Breast epithelium (tissue), 4 donors: ENCODE data around the gene PRX. TPM values are rescaled to one million over a fixed set of nuclear protein-coding genes. Genes with fewer than 3 reads are reported as not detected.

Experiments used
- DNase-seq, 2 donors: peaks; one replicate each; pipeline ENCODE4 v3.0.0-alpha.2; 2019; ENCODE audit warnings: low spot score in 2 of 2
- H3K27ac ChIP-seq, 2 donors: fragments of 200-600 bp; sonication (generic) in 1 of 2; one replicate each; pipeline ENCODE4 v1.5.1; 2016 to 2019; ENCODE audit warnings: mild to moderate bottlenecking in 1 of 2
- H3K27me3 ChIP-seq, 2 donors: fragments of 200-600 bp; sonication (generic) in 1 of 2; one replicate each; pipeline versions ENCODE4 v1.5.1 to v1.6.0; 2017 to 2019; ENCODE audit warnings: control low read depth in 1 of 2, mild to moderate bottlenecking in 1 of 2
- H3K36me3 ChIP-seq: fragments of 200-600 bp; one replicate; pipeline ENCODE4 v1.5.1; 2019
- H3K4me1 ChIP-seq, 2 donors: fragments of 200-600 bp; sonication (generic); one replicate each; pipeline ENCODE4 v1.5.1; 2016 to 2019; ENCODE audit warnings: control low read depth in 1 of 2
- H3K4me3 ChIP-seq, 3 donors: fragments of 200-600 bp; sonication (generic); 1 replicate in 2 of 3; 2 replicates in 1 of 3; pipeline ENCODE4 v1.5.1; 2016 to 2019; ENCODE audit warnings: mild to moderate bottlenecking in 3 of 3, moderate library complexity in 2 of 3
- H3K9me3 ChIP-seq, 2 donors: fragments of 200-600 bp; sonication (generic) in 1 of 2; one replicate each; pipeline ENCODE4 v1.5.1; 2016 to 2019; ENCODE audit warnings: control low read depth in 1 of 2
- CTCF ChIP-seq, 3 donors: fragments of 450-650 bp; IDR thresholded peaks; one replicate each; pipeline ENCODE4 v1.5.1; 2016 to 2017; ENCODE audit warnings: antibody characterized with exemption in 3 of 3, mild to moderate bottlenecking in 3 of 3, moderate library complexity in 3 of 3
- POLR2A ChIP-seq: fragments of 450-650 bp; IDR thresholded peaks from one replicate; pipeline ENCODE4 v1.6.1; 2016; ENCODE audit warnings: antibody characterized with exemption, mild to moderate bottlenecking, moderate library complexity
- POLR2AphosphoS5 ChIP-seq, 3 donors: sonication (generic); formaldehyde crosslinking; IDR thresholded peaks; one replicate each; pipeline ENCODE4 v1.6.1; 2017; ENCODE audit warnings: antibody characterized with exemption in 3 of 3
- intact Hi-C: fragments of 100-400 bp; cut with DNase I; formaldehyde crosslinking; loops from one replicate; pipeline ENCODE4 v1.15.1; 2023; ENCODE audit warnings: low total_unique reads
- total RNA-seq, 3 donors: library from RNA; depleted of rRNA; stranded (reverse); fragments of >200 nt; gene quantifications; one replicate each; pipeline ENCODE4 v1.1.0, GENCODE V29; 2016

PRX gene
- total RNA-seq, 3 donors from 2014 or later = 2.7 to 9.1 (median 5.2) TPM

- Histone ChIP-seq H3K27ac (no peak overlapping the region), H3K4me3 (no peak overlapping the region), H3K27me3 (no peaks in the 10 kb centered on the region), H3K4me1 (no peaks in the 10 kb centered on the region), H3K9me3 (no peaks in the 10 kb centered on the region), H3K36me3 (no peaks in the 10 kb centered on the region)
- intact Hi-C loops = no loop called here
- TF ChIP-seq CTCF (IDR thresholded peaks at IDR 0.05) (no peak), POLR2A (no peak), POLR2AphosphoS5 (IDR thresholded peaks at IDR 0.05) (no peak)
- DNase-seq = no peak
These were observed 43.4 kb downstream of the PRX start for GRCh38 chr19:40369797-40370196.

- no peaks in the 10 kb centered on the region for H3K36me3 ChIP-seq
- intact Hi-C loops = no loop called here
These were observed 45.4 kb downstream of the PRX start for GRCh38 chr19:40367577-40368434.

GRCh38 chr19:40366697-40367561 is 46.2 kb downstream of the PRX start:
- Histone ChIP-seq H3K27me3 (no peaks in the 10 kb centered on the region), H3K9me3 (no peaks in the 10 kb centered on the region), H3K27ac (peak overlapping the region in 1 of 2 donors; percentile 7), H3K36me3 (no peaks in the 10 kb centered on the region), H3K4me3 (peak overlapping the region in 2 of 3 donors; percentile 38 to 63), H3K4me1 (no peaks in the 10 kb centered on the region)
- intact Hi-C loops = no loop called here
- DNase-seq = no peak
- no peak for TF ChIP-seq POLR2A
- TF ChIP-seq CTCF (IDR thresholded peaks at IDR 0.05) = no peak
- TF ChIP-seq POLR2AphosphoS5 (IDR thresholded peaks at IDR 0.05) = no peak

More at GRCh38 chr19:40367577-40368434, 45.4 kb downstream of the PRX start:
- TF ChIP-seq POLR2A (no peak), POLR2AphosphoS5 (IDR thresholded peaks at IDR 0.05) (no peak), CTCF (IDR thresholded peaks at IDR 0.05) (no peak)
- no peaks in the 10 kb centered on the region for H3K4me1 ChIP-seq
- no peak overlapping the region for H3K27ac ChIP-seq
- no peaks in the 10 kb centered on the region for H3K27me3 ChIP-seq
- DNase-seq = no peak
- H3K4me3 ChIP-seq = no peak overlapping the region
- H3K9me3 ChIP-seq = no peaks in the 10 kb centered on the region

GRCh38 chr19:40365613-40366401 is 47.4 kb downstream of the PRX start:
- H3K9me3 ChIP-seq = no peaks in the 10 kb centered on the region
- TF ChIP-seq POLR2AphosphoS5 (IDR thresholded peaks at IDR 0.05) = no peak
- TF ChIP-seq POLR2A = no peak
- TF ChIP-seq CTCF (IDR thresholded peaks at IDR 0.05) = no peak
- H3K4me1 ChIP-seq = no peaks in the 10 kb centered on the region
- peak in 1 of 2 donors; percentile 37 for DNase-seq
- peak overlapping the region; percentile 29 to 68 for H3K27ac ChIP-seq
- H3K4me3 ChIP-seq = peak overlapping the region; percentile 38 to 63 (median 40)
- H3K36me3 ChIP-seq = no peaks in the 10 kb centered on the region
- intact Hi-C loops = no loop called here
- H3K27me3 ChIP-seq = no peaks in the 10 kb centered on the region
